Panc1 (cell line): Measurements from ENCODE around the gene GGT1.

Experiments
- CTCF ChIP-seq: fragments of 450-650 bp; IDR thresholded peaks from 2 replicates; pipeline ENCODE4 v1.5.1; 2017; ENCODE audit warnings: mild to moderate bottlenecking
- POLR2AphosphoS5 ChIP-seq: IDR thresholded peaks from 2 replicates; pipeline ENCODE4 v1.6.1; 2012; ENCODE audit warnings: mild to moderate bottlenecking, low read depth, low read length, moderate library complexity
- TCF7L2 ChIP-seq: IDR thresholded peaks from 2 replicates; pipeline ENCODE4 v1.6.1; 2011; ENCODE audit warnings: mild to moderate bottlenecking, low read depth, low read length, inconsistent platforms
- TF ChIP-seq, protein P1 (sequence below), 2 experiments: IDR thresholded peaks; 2 replicates each; pipeline ENCODE4 v1.6.1; 2011 to 2012; ENCODE audit warnings: low read depth in 2 of 2, control low read depth in 1 of 2, low read length in 1 of 2, mild to moderate bottlenecking in 1 of 2, moderate library complexity in 1 of 2; ENCODE audit not compliant: insufficient read depth in 1 of 2

- no peak for TF ChIP-seq CTCF
- TF ChIP-seq, protein P1, sequence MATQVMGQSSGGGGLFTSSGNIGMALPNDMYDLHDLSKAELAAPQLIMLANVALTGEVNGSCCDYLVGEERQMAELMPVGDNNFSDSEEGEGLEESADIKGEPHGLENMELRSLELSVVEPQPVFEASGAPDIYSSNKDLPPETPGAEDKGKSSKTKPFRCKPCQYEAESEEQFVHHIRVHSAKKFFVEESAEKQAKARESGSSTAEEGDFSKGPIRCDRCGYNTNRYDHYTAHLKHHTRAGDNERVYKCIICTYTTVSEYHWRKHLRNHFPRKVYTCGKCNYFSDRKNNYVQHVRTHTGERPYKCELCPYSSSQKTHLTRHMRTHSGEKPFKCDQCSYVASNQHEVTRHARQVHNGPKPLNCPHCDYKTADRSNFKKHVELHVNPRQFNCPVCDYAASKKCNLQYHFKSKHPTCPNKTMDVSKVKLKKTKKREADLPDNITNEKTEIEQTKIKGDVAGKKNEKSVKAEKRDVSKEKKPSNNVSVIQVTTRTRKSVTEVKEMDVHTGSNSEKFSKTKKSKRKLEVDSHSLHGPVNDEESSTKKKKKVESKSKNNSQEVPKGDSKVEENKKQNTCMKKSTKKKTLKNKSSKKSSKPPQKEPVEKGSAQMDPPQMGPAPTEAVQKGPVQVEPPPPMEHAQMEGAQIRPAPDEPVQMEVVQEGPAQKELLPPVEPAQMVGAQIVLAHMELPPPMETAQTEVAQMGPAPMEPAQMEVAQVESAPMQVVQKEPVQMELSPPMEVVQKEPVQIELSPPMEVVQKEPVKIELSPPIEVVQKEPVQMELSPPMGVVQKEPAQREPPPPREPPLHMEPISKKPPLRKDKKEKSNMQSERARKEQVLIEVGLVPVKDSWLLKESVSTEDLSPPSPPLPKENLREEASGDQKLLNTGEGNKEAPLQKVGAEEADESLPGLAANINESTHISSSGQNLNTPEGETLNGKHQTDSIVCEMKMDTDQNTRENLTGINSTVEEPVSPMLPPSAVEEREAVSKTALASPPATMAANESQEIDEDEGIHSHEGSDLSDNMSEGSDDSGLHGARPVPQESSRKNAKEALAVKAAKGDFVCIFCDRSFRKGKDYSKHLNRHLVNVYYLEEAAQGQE (IDR thresholded peaks at IDR 0.05; ENCODE audit: insufficient read depth in 1 of 2, low read depth in 2 of 2, low read length in 1 of 2) = no peak
- TF ChIP-seq POLR2AphosphoS5 = peak; percentile 71
- TF ChIP-seq TCF7L2 = peak; percentile 57
Observed at GRCh38 chr22:24555165-24556039, 47.6 kb upstream of the GGT1 start, which contains the start of gene SNRPD3.
